GM12878 (cell line): Measurements from ENCODE around the gene PILRB. TPM values are rescaled to one million over a fixed set of nuclear protein-coding genes. Genes with fewer than 3 reads are reported as not detected.

Experiments used
- CHD1 ChIP-seq: IDR thresholded peaks from 2 replicates; pipeline ENCODE4 v1.6.1; 2012; ENCODE audit warnings: low read depth, low read length, improper control_type of control experiment
- ETV6 ChIP-seq, 2 experiments: fragments of 450-650 bp in 1 of 2; IDR thresholded peaks in 1 of 2; conservative IDR thresholded peaks in 1 of 2; 2 replicates each; pipeline ENCODE4 v1.6.1; 2014; ENCODE audit warnings: antibody characterized with exemption in 1 of 2, borderline replicate concordance in 1 of 2, low read depth in 1 of 2, mild to moderate bottlenecking in 1 of 2, moderate library complexity in 1 of 2
- MTA3 ChIP-seq: IDR thresholded peaks from 2 replicates; pipeline ENCODE4 v1.6.1; 2012; ENCODE audit warnings: low read length, inconsistent platforms, borderline replicate concordance
- RAD51 ChIP-seq: fragments of 450-650 bp; IDR thresholded peaks from 2 replicates; pipeline ENCODE4 v1.6.1; 2016; ENCODE audit warnings: moderate library complexity, mild to moderate bottlenecking, inconsistent platforms
- SMAD5 ChIP-seq: IDR thresholded peaks from 2 replicates; pipeline ENCODE4 v1.6.1; 2016; ENCODE audit warnings: antibody characterized with exemption, low read depth
- SP1 ChIP-seq: IDR thresholded peaks from one replicate; pipeline ENCODE4 v1.6.1; 2011; ENCODE audit warnings: low read depth, low read length
- ZNF207 ChIP-seq: fragments of 450-650 bp; IDR thresholded peaks from 2 replicates; pipeline ENCODE4 v1.6.1; 2014; ENCODE audit warnings: antibody characterized with exemption, mild to moderate bottlenecking, borderline replicate concordance
- polyA plus RNA-seq, 11 experiments: library from polyadenylated mRNA; depleted of rRNA in 4 of 11; unstranded in 6 of 11; stranded (reverse) in 5 of 11; fragments of >200 nt; fragmentation: Nextera tagmentation in 4 of 11; fragmentation: Illumina TruSeq in 1 of 11; extraction: Ambion mirVana in 4 of 11; extraction: Trizol in 1 of 11; gene quantifications; 1 replicate in 1 of 11; 2 replicates in 10 of 11; pipeline versions ENCODE4 v1.2.1 to v1.2.3, GENCODE V29; 2011 to 2016; ENCODE audit warnings: inconsistent platforms in 2 of 11, missing spikeins in 2 of 11, low read depth in 1 of 11
- total RNA-seq, 4 experiments: library from RNA; depleted of rRNA in 3 of 4; stranded (reverse); fragments of >200 nt in 3 of 4; fragmentation: Illumina TruSeq in 1 of 4; extraction: Trizol in 1 of 4; gene quantifications; 2 replicates each; pipeline versions ENCODE4 v1.2.1 to v1.2.3, GENCODE V29; 2013 to 2021
- TF ChIP-seq, protein P1 (sequence below): IDR thresholded peaks from 2 replicates; pipeline ENCODE4 v1.6.1; 2011; ENCODE audit warnings: borderline replicate concordance, low read depth, mild to moderate bottlenecking, moderate library complexity, low read length; ENCODE audit not compliant: insufficient read depth, poor library complexity, severe bottlenecking
- TF ChIP-seq, protein P2 (sequence below): fragments of 150-350 bp; IDR thresholded peaks from 2 replicates; pipeline ENCODE4 v1.6.1; 2016; ENCODE audit warnings: low read depth, low read length

The PILRB gene
- total and polyA plus RNA-seq, 10 of the 15 experiments (the other 5 are each of a cell fraction or from before 2014, with no cell fraction given) = 2.6 to 50.3 (median 22.0) TPM

DNA sequence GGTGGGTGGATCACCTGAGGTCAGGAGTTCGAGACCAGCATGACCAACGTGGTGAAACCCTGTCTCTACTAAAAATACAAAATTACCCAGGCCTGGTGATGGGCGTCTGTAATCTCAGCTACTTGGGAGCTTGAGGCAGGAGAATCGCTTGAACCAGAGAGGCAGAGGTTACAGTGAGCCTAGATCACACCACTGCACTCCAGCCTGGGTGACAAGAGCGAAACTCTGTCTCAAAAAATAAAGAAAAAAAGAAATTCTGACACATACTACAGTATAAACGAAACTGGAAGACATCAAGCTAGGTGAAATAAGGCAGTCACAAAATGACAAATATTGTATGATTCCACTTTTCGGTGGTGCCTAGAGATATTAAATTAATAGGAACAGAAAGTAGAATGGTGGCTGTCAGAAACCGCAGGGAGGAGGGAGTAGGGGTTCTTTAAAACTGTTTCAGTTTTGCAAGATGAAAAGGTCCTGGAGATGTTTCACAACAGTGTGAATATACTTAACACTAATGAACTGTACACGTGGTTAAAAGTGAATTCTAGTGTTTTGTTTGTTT is 38.6 kb downstream of the PILRB start (continued):
- TF ChIP-seq, protein P1, sequence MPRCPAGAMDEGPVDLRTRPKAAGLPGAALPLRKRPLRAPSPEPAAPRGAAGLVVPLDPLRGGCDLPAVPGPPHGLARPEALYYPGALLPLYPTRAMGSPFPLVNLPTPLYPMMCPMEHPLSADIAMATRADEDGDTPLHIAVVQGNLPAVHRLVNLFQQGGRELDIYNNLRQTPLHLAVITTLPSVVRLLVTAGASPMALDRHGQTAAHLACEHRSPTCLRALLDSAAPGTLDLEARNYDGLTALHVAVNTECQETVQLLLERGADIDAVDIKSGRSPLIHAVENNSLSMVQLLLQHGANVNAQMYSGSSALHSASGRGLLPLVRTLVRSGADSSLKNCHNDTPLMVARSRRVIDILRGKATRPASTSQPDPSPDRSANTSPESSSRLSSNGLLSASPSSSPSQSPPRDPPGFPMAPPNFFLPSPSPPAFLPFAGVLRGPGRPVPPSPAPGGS = peak; percentile 49
- TF ChIP-seq, protein P2, sequence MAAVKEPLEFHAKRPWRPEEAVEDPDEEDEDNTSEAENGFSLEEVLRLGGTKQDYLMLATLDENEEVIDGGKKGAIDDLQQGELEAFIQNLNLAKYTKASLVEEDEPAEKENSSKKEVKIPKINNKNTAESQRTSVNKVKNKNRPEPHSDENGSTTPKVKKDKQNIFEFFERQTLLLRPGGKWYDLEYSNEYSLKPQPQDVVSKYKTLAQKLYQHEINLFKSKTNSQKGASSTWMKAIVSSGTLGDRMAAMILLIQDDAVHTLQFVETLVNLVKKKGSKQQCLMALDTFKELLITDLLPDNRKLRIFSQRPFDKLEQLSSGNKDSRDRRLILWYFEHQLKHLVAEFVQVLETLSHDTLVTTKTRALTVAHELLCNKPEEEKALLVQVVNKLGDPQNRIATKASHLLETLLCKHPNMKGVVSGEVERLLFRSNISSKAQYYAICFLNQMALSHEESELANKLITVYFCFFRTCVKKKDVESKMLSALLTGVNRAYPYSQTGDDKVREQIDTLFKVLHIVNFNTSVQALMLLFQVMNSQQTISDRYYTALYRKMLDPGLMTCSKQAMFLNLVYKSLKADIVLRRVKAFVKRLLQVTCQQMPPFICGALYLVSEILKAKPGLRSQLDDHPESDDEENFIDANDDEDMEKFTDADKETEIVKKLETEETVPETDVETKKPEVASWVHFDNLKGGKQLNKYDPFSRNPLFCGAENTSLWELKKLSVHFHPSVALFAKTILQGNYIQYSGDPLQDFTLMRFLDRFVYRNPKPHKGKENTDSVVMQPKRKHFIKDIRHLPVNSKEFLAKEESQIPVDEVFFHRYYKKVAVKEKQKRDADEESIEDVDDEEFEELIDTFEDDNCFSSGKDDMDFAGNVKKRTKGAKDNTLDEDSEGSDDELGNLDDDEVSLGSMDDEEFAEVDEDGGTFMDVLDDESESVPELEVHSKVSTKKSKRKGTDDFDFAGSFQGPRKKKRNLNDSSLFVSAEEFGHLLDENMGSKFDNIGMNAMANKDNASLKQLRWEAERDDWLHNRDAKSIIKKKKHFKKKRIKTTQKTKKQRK = no peak
- TF ChIP-seq RAD51 (peak; percentile 86), SP1 (no peak), ZNF207 (0 out of 2 replicates have a peak, but pooled peaks have one; percentile 49), CHD1 (no peak), ETV6 (conservative IDR thresholded peaks at IDR 0.05 in 1 of 2, IDR thresholded peaks at IDR 0.05 in 1 of 2; ENCODE audit: borderline replicate concordance in 1 of 2, low read depth in 1 of 2) (0 out of 4 replicates have a peak, but pooled peaks of 1 of the 2 experiments have one; percentile 42), MTA3 (peak; percentile 93), SMAD5 (no peak)
- TF ChIP-seq, all 136 proteins: peak for 53
